GM12878 (cell line): Measurements from ENCODE around the gene NEXMIF. TPM values are rescaled to one million over a fixed set of nuclear protein-coding genes. Genes with fewer than 3 reads are reported as not detected.
A peak's percentile ranks its signal among the peaks of the same experiment; 100 is the strongest.

Experiments used
- ASH2L ChIP-seq: fragments of 300-600, 200-600 bp; sonication (generic); IDR thresholded peaks from 2 replicates; pipeline ENCODE4 v1.6.1; 2017; ENCODE audit warnings: low read depth, mild to moderate bottlenecking, borderline replicate concordance
- ATF7 ChIP-seq: fragments of 450-650 bp; IDR thresholded peaks from 2 replicates; pipeline ENCODE4 v1.6.1; 2016; ENCODE audit warnings: low read depth, mild to moderate bottlenecking
- CBFB ChIP-seq: IDR thresholded peaks from 2 replicates; pipeline ENCODE4 v1.6.1; 2016; ENCODE audit warnings: antibody characterized with exemption, low read depth
- CHD1 ChIP-seq: IDR thresholded peaks from 2 replicates; pipeline ENCODE4 v1.6.1; 2012; ENCODE audit warnings: low read depth, low read length, improper control_type of control experiment
- EED ChIP-seq: sonication (generic); IDR thresholded peaks from 2 replicates; pipeline ENCODE4 v1.6.1; 2016; ENCODE audit warnings: antibody characterized with exemption, low read depth
- EP300 ChIP-seq, 2 experiments: fragments of 150-350 bp in 1 of 2; IDR thresholded peaks; 2 replicates each; pipeline ENCODE4 v1.6.1; 2011 to 2012; ENCODE audit warnings: low read depth in 2 of 2, low read length in 2 of 2, borderline replicate concordance in 1 of 2, improper control_type of control experiment in 1 of 2, inconsistent platforms in 1 of 2; ENCODE audit not compliant: control insufficient read depth in 1 of 2
- GABPA ChIP-seq: IDR thresholded peaks from 2 replicates; pipeline ENCODE4 v1.6.1; 2014; ENCODE audit warnings: antibody characterized with exemption, low read depth, mild to moderate bottlenecking, inconsistent platforms
- GATAD2B ChIP-seq: fragments of 450-650 bp; conservative IDR thresholded peaks from 2 replicates; pipeline ENCODE4 v1.6.1; 2017; ENCODE audit warnings: low read depth, mild to moderate bottlenecking, moderate library complexity
- IKZF2 ChIP-seq, 2 experiments: fragments of 450-650 bp; IDR thresholded peaks; 2 replicates each; pipeline ENCODE4 v1.6.1; 2017; ENCODE audit warnings: mild to moderate bottlenecking in 2 of 2, moderate library complexity in 2 of 2
- IRF4 ChIP-seq: IDR thresholded peaks from 2 replicates; pipeline ENCODE4 v1.6.1; 2011; ENCODE audit warnings: low read depth, low read length
- JUNB ChIP-seq: IDR thresholded peaks from 2 replicates; pipeline ENCODE4 v1.6.1; 2016; ENCODE audit warnings: antibody characterized with exemption, mild to moderate bottlenecking
- NR2C1 ChIP-seq: fragments of 450-650 bp; IDR thresholded peaks from 2 replicates; pipeline ENCODE4 v1.6.1; 2017; ENCODE audit warnings: antibody characterized with exemption, mild to moderate bottlenecking, moderate library complexity
- PAX5 ChIP-seq: IDR thresholded peaks from 2 replicates; pipeline ENCODE4 v1.6.1; 2011; ENCODE audit warnings: low read depth, low read length, borderline replicate concordance
- RAD51 ChIP-seq: fragments of 450-650 bp; IDR thresholded peaks from 2 replicates; pipeline ENCODE4 v1.6.1; 2016; ENCODE audit warnings: moderate library complexity, mild to moderate bottlenecking, inconsistent platforms
- RUNX3 ChIP-seq: IDR thresholded peaks from 2 replicates; pipeline ENCODE4 v1.6.1; 2012; ENCODE audit warnings: low read length, inconsistent platforms
- STAT3 ChIP-seq: IDR thresholded peaks from 2 replicates; pipeline ENCODE4 v1.6.1; 2011; ENCODE audit warnings: low read depth, low read length, improper control_type of control experiment
- polyA plus RNA-seq, 11 experiments: library from polyadenylated mRNA; depleted of rRNA in 4 of 11; unstranded in 6 of 11; stranded (reverse) in 5 of 11; fragments of >200 nt; fragmentation: Nextera tagmentation in 4 of 11; fragmentation: Illumina TruSeq in 1 of 11; extraction: Ambion mirVana in 4 of 11; extraction: Trizol in 1 of 11; gene quantifications; 1 replicate in 1 of 11; 2 replicates in 10 of 11; pipeline versions ENCODE4 v1.2.1 to v1.2.3, GENCODE V29; 2011 to 2016; ENCODE audit warnings: inconsistent platforms in 2 of 11, missing spikeins in 2 of 11, low read depth in 1 of 11
- total RNA-seq, 4 experiments: library from RNA; depleted of rRNA in 3 of 4; stranded (reverse); fragments of >200 nt in 3 of 4; fragmentation: Illumina TruSeq in 1 of 4; extraction: Trizol in 1 of 4; gene quantifications; 2 replicates each; pipeline versions ENCODE4 v1.2.1 to v1.2.3, GENCODE V29; 2013 to 2021
- TF ChIP-seq, protein P1 (sequence below): fragments of 450-650 bp; IDR thresholded peaks from 2 replicates; pipeline ENCODE4 v1.6.1; 2017; ENCODE audit warnings: low read depth, mild to moderate bottlenecking, moderate library complexity
- TF ChIP-seq, protein P2 (sequence below): fragments of 450-650 bp; IDR thresholded peaks from 2 replicates; pipeline ENCODE4 v1.6.1; 2017; ENCODE audit warnings: borderline replicate concordance
- TF ChIP-seq, protein P3 (sequence below): IDR thresholded peaks from 2 replicates; pipeline ENCODE4 v1.6.1; 2012; ENCODE audit warnings: low read length, inconsistent platforms
- TF ChIP-seq, protein P4 (sequence below): fragments of 450-650 bp; conservative IDR thresholded peaks from 2 replicates; pipeline ENCODE4 v1.6.1; 2017; ENCODE audit warnings: mild to moderate bottlenecking, moderate library complexity
- TF ChIP-seq, protein P5 (sequence below): IDR thresholded peaks from 2 replicates; pipeline ENCODE4 v1.6.1; 2012; ENCODE audit warnings: low read depth, low read length, improper control_type of control experiment
- TF ChIP-seq, protein P6 (sequence below): fragments of 450-650 bp; IDR thresholded peaks from 2 replicates; pipeline ENCODE4 v1.6.1; 2017; ENCODE audit warnings: mild to moderate bottlenecking, low read depth, inconsistent platforms; ENCODE audit not compliant: poor library complexity, severe bottlenecking

NEXMIF gene
- total and polyA plus RNA-seq, 10 of the 15 experiments (the other 5 are each of a cell fraction or from before 2014, with no cell fraction given): 0.75 to 10.4 (median 4.3) TPM

DNA sequence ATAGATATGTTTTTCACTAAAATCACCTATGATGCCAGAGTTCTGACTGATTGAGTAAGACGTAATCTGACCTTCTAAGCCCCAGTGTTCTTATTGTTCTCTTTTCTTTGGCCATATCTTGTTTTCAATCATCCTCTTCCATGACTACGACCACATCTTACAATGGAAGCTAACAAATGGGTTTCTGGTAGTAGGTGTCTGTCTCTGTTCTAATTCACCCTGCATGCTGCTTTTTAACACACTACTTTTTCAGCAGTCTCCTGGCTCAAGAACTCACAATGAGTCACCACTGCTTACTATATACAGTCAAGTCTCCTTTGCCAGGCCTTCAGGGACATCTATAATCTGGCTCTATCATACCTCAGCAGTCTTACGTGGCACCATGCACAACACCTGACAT, 146.1 kb downstream of the NEXMIF start (continued):
- TF ChIP-seq, protein P1, sequence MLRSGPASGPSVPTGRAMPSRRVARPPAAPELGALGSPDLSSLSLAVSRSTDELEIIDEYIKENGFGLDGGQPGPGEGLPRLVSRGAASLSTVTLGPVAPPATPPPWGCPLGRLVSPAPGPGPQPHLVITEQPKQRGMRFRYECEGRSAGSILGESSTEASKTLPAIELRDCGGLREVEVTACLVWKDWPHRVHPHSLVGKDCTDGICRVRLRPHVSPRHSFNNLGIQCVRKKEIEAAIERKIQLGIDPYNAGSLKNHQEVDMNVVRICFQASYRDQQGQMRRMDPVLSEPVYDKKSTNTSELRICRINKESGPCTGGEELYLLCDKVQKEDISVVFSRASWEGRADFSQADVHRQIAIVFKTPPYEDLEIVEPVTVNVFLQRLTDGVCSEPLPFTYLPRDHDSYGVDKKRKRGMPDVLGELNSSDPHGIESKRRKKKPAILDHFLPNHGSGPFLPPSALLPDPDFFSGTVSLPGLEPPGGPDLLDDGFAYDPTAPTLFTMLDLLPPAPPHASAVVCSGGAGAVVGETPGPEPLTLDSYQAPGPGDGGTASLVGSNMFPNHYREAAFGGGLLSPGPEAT: no peak
- TF ChIP-seq IRF4 (peak; percentile 55; the same call in 1 of the 2 replicates), NR2C1 (no peak), STAT3 (no peak), RUNX3 (peak; percentile 59; the same call in 1 of the 2 replicates), GABPA (no peak), GATAD2B (no peak), IKZF2 (IDR thresholded peaks at IDR 0.05) (peak in 1 of 2 experiments; percentile 28; a peak in 1 of 4 replicates), RAD51 (no peak), CBFB (no peak), EP300 (IDR thresholded peaks at IDR 0.05; ENCODE audit: borderline replicate concordance in 1 of 2, control insufficient read depth in 1 of 2, low read depth in 2 of 2, low read length in 2 of 2) (peak in 1 of 2 experiments; percentile 46; a peak in 1 of 4 replicates), ASH2L (no peak), CHD1 (no peak), EED (no peak), PAX5 (no peak), ATF7 (peak; percentile 15; the same call in 1 of the 2 replicates), JUNB (peak; percentile 56; the same call in 1 of the 2 replicates)
- TF ChIP-seq, protein P2, sequence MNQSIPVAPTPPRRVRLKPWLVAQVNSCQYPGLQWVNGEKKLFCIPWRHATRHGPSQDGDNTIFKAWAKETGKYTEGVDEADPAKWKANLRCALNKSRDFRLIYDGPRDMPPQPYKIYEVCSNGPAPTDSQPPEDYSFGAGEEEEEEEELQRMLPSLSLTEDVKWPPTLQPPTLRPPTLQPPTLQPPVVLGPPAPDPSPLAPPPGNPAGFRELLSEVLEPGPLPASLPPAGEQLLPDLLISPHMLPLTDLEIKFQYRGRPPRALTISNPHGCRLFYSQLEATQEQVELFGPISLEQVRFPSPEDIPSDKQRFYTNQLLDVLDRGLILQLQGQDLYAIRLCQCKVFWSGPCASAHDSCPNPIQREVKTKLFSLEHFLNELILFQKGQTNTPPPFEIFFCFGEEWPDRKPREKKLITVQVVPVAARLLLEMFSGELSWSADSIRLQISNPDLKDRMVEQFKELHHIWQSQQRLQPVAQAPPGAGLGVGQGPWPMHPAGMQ: no peak
- TF ChIP-seq, protein P3, sequence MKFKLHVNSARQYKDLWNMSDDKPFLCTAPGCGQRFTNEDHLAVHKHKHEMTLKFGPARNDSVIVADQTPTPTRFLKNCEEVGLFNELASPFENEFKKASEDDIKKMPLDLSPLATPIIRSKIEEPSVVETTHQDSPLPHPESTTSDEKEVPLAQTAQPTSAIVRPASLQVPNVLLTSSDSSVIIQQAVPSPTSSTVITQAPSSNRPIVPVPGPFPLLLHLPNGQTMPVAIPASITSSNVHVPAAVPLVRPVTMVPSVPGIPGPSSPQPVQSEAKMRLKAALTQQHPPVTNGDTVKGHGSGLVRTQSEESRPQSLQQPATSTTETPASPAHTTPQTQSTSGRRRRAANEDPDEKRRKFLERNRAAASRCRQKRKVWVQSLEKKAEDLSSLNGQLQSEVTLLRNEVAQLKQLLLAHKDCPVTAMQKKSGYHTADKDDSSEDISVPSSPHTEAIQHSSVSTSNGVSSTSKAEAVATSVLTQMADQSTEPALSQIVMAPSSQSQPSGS: peak; percentile 40; the same call in 1 of the 2 replicates
- TF ChIP-seq, protein P4, sequence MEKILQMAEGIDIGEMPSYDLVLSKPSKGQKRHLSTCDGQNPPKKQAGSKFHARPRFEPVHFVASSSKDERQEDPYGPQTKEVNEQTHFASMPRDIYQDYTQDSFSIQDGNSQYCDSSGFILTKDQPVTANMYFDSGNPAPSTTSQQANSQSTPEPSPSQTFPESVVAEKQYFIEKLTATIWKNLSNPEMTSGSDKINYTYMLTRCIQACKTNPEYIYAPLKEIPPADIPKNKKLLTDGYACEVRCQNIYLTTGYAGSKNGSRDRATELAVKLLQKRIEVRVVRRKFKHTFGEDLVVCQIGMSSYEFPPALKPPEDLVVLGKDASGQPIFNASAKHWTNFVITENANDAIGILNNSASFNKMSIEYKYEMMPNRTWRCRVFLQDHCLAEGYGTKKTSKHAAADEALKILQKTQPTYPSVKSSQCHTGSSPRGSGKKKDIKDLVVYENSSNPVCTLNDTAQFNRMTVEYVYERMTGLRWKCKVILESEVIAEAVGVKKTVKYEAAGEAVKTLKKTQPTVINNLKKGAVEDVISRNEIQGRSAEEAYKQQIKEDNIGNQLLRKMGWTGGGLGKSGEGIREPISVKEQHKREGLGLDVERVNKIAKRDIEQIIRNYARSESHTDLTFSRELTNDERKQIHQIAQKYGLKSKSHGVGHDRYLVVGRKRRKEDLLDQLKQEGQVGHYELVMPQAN: no peak
- TF ChIP-seq, protein P5, sequence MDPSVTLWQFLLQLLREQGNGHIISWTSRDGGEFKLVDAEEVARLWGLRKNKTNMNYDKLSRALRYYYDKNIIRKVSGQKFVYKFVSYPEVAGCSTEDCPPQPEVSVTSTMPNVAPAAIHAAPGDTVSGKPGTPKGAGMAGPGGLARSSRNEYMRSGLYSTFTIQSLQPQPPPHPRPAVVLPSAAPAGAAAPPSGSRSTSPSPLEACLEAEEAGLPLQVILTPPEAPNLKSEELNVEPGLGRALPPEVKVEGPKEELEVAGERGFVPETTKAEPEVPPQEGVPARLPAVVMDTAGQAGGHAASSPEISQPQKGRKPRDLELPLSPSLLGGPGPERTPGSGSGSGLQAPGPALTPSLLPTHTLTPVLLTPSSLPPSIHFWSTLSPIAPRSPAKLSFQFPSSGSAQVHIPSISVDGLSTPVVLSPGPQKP: no peak
- TF ChIP-seq, protein P6, sequence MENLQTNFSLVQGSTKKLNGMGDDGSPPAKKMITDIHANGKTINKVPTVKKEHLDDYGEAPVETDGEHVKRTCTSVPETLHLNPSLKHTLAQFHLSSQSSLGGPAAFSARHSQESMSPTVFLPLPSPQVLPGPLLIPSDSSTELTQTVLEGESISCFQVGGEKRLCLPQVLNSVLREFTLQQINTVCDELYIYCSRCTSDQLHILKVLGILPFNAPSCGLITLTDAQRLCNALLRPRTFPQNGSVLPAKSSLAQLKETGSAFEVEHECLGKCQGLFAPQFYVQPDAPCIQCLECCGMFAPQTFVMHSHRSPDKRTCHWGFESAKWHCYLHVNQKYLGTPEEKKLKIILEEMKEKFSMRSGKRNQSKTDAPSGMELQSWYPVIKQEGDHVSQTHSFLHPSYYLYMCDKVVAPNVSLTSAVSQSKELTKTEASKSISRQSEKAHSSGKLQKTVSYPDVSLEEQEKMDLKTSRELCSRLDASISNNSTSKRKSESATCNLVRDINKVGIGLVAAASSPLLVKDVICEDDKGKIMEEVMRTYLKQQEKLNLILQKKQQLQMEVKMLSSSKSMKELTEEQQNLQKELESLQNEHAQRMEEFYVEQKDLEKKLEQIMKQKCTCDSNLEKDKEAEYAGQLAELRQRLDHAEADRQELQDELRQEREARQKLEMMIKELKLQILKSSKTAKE: no peak
